DOHH2 (cell line): Measurements from ENCODE around the gene BCL2A1.

Source experiments
- EZH2phosphoT487 ChIP-seq: fragments of 200-600 bp; sonication (generic); IDR thresholded peaks from 2 replicates; pipeline ENCODE4 v1.6.1; 2017; ENCODE audit warnings: borderline replicate concordance, mild to moderate bottlenecking, antibody characterized with exemption, low read length, moderate library complexity, mixed read lengths
- TF ChIP-seq, protein P1 (sequence below): fragments of 200-600 bp; sonication (generic); IDR thresholded peaks from one replicate; pipeline ENCODE4 v1.5.1; 2014; ENCODE audit warnings: antibody characterized with exemption, mild to moderate bottlenecking, low read depth, low read length; ENCODE audit not compliant: poor library complexity, severe bottlenecking

DNA sequence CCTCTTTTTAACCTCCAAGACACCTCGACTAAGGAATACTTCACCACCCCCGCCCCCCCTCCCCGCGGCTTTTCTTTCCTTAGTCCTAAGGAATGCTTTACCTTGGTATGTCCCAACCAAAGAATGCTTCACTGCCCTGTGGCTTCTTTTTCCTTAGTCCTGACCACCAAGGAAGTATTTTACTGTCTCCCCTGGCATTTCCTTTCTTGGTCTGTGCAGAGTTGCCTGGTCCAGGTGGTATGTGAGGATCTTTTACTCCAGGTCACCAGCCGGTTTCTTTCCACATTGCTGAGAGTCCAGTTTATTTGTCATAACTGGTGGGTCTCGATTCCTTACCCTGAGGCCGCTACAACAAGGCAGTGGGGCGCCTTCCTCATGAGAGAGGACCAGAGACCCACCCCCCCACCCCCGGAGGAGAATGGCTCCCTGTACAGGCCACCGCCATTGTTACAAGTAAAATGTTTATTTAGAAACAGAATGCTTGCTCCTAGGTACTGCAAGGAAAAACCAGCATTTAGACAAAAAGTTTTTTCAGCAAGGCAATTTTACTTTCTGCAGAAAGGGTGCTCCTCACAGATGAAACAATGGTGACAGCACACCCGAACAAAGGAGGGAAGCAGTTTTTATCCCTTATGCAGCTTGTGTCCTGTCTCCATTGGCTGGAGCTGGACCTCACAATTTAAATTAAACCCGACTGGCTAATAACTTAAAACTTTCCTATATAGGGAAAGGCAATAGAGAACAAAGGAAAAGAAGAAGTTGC is 51.1 kb downstream of the BCL2A1 start:
- TF ChIP-seq, protein P1, sequence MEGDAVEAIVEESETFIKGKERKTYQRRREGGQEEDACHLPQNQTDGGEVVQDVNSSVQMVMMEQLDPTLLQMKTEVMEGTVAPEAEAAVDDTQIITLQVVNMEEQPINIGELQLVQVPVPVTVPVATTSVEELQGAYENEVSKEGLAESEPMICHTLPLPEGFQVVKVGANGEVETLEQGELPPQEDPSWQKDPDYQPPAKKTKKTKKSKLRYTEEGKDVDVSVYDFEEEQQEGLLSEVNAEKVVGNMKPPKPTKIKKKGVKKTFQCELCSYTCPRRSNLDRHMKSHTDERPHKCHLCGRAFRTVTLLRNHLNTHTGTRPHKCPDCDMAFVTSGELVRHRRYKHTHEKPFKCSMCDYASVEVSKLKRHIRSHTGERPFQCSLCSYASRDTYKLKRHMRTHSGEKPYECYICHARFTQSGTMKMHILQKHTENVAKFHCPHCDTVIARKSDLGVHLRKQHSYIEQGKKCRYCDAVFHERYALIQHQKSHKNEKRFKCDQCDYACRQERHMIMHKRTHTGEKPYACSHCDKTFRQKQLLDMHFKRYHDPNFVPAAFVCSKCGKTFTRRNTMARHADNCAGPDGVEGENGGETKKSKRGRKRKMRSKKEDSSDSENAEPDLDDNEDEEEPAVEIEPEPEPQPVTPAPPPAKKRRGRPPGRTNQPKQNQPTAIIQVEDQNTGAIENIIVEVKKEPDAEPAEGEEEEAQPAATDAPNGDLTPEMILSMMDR = no peak
- TF ChIP-seq EZH2phosphoT487 = no peak
